IPS DF 4.7 (cell line): ENCODE results near the gene FMN1.

Source experiments
- DNase-seq: peaks from one replicate; pipeline ENCODE4 v3.0.0-alpha.2; 2013; ENCODE audit warnings: low spot score; ENCODE audit errors: extremely low read depth

FMN1 gene

DNA sequence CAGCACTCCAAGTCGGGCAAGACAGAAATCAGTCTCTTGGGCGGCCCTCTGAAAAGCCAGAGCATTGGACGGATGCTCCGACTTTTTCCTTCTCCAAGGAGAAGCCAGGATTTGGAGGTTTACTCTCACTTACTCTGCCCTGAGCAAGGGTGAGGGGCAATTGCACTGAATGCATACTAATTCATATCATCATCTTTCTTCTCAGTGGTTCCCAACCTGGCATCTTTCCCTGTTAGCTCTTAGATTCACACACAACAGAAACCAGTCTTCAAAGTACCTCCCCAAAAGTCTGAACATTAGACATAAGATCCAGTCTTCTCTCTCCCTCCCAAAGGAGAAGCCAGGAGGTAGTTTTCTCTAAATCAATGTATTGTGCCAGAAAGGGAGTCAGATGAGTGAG lies 257.5 kb downstream of the FMN1 start:
- DNase-seq, result no peak

- DNase-seq, result no peak
Measured at GRCh38 chr15:32936283-32936918, 258.1 kb downstream of the FMN1 start.

- no peak for DNase-seq
Measured at GRCh38 chr15:32935139-32935538, 259.4 kb downstream of the FMN1 start.

GRCh38 chr15:32933236-32933635 lies 261.3 kb downstream of the FMN1 start:
- DNase-seq, result no peak

DNA sequence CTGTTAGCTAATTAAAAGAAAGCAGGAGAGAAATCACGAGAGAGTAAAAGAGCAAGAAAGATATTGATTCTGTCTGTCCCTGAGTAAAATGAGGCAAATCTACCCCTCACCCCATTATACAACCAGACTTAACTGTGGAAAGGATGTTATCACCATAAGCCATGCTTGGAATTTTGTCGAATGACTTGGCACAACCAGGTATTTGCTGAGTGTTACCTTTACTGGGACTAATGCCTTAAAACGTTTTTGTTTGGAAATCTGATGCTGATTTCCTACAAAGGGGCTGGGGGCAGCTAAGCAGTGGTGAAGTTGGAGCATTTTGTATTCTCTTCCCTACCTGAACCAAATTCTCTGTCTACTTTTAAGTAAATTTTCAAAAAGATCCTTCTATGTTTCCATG lies 265.6 kb downstream of the FMN1 start:
- no peak for DNase-seq

DNA sequence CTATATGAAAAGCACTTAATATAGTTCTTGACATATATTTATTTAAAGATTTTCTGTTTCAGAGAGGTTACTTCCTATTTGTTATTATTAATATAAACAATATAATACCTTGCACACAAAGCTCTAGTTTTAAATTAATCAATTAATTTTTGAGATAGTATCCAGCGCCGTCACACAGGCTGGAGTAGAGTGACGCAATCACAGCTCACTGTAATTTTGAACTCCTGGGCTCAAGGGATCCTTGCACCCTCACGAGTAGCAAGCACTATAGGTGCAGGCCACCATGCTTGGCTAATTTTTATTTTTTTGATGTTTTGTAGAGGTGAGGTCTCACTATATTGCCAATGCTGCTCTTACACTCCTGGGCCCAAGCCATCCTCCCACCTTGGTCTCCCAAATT lies 267.4 kb downstream of the FMN1 start:
- DNase-seq, result no peak

GRCh38 chr15:32923176-32923575 lies 271.3 kb downstream of the FMN1 start:
- DNase-seq, result no peak

DNA sequence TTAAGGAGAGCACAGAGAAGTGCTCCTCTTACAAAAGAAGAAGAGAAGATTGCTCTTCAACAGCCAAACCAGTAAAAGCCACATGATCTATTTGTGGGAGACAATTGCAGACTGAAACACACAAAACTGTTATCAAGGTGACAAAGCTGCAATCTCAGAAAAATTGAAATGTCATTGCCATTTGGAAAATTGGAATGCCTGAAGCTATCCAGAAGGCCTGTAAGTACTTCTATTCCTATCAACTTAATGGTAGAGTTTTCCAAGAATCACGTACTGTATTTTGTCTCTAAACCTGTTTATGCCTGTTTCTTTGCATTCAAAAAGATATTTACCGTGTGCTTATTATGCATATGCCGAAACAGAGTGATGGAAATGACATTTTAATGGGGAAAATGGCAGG lies 272.0 kb downstream of the FMN1 start:
- no peak for DNase-seq

- no peak for DNase-seq
Measured at GRCh38 chr15:32919749-32920414, 274.6 kb downstream of the FMN1 start.

GRCh38 chr15:32918547-32918946 lies 276.0 kb downstream of the FMN1 start:
- DNase-seq, result no peak

DNA sequence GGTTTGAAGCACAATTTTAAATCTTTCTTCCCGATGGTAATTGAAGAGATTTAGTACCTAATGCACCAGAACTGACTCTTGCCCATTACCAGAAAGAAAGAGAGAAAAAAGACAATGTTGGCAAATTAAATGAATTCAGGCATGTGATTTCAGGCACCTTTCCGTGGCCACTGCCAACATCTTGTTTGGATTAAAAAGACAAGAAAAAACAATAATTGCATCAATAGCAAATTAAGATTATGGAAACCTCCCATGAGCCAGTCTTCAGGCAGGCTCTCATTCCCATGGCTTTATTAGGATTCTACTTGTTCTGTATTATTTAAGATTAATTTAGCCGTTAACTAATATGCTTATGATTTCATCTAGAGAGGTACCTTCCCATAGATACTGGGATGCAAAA lies 283.7 kb downstream of the FMN1 start:
- no peak for DNase-seq

DNA sequence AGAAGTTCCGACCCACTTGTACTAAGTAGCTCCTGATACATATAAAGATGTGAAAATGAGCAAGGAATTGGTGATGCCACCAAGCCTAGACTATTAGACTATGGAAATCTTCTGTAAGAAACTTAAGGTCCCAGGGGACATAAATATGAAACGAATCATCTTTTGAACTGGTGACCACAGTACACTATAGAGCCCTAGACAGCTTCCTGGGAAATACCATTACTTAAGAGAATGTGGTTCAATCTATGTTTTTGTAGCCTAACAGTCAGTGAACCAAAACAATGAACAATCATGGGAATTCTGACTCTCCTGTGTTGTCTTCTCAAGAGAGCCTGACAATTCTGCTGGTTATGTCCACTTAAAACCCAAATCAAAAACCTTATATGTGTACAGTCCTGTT lies 285.1 kb downstream of the FMN1 start:
- no peak for DNase-seq

DNA sequence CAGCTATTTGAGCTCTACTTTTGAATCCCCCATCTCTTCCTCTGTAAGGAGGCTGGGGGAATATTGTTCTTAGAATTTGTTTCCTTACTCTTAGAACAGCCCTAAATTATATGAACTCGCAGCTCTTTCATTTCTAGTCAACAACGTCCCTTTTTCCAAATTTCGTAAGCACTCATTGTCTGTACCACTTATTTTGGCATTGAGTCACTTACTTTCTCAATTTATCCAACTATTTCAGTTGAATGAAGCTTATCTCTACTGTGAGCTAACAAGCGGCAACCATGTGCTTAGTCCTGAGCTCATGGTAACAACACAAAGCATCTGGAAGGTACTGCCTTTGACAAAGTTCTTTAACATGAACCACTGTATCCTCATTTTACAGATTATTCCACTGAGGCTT lies 285.6 kb downstream of the FMN1 start:
- no peak for DNase-seq

DNA sequence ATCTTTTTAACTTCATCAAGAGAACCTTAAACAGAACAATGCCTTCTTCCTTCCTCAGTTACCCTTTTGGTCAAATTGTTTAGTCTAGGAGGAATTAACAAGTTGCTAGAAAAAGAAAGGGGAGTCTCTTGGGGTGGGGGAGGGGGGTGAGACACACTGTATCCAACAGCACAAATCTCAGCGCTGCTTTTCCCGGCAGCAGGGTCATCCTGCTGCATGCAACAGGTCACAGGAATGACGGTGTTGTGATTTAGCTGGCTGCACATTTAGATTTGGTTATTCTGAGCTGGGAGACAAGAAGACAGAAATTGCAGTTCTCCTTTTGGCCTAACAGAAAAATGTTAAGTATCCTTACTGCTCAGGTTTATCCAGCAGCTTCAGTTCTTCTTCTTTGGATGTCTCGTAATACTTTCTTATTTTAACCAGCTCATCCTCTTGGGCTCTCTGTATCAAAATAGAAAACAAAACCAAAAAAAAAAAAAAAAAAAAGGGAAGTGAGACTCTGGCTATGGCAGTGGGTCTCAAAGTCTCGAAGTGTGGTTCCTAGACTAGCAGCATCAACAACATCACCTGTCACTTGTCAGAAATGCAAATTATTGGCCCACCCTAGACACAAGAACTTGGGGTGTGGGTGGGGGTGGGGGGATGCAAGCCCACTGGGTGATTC lies 286.2 kb downstream of the FMN1 start:
- no peak for DNase-seq

DNA sequence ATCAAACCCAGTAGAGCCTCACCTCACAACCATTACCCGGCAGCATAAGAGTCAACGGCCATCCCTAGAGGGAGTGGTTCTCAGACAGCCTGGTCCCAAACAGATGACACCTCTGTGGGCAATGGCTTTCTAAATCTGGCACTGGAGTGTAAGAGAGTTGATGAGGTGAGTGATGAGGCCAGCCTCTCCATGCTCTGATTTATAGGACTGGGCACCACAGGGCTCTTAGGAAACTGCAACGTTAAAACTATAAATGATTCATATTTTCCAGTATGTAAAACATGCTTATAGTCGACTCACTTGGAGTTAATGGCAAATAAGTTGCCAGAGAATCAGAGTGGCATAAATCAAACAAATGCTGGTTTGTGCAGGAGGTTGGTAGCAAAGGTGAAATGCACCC lies 289.0 kb downstream of the FMN1 start:
- DNase-seq, result no peak

DNA sequence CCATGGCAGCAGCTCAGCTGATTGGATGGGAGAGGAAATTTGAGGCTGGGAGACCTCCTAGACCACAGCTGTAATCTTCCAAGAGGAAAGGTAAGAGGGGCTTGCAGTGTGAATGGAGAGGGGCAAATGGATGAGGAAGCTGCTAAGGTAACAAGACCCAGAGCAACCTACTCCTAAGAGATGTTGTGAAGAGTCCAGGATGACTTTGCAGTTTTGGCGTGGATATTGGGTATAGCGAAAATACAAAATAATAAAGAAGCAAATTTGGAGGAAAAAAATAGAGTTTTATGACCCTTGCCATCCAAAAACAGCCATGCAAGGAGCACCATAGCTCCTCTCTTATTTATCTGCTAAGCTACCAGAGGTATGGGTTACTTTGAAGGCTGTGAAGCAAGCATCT lies 290.1 kb downstream of the FMN1 start:
- DNase-seq, result no peak

- DNase-seq, result no peak
Measured at GRCh38 chr15:32903591-32904290, 290.8 kb downstream of the FMN1 start.

GRCh38 chr15:32901995-32902394 lies 292.5 kb downstream of the FMN1 start:
- no peak for DNase-seq

DNA sequence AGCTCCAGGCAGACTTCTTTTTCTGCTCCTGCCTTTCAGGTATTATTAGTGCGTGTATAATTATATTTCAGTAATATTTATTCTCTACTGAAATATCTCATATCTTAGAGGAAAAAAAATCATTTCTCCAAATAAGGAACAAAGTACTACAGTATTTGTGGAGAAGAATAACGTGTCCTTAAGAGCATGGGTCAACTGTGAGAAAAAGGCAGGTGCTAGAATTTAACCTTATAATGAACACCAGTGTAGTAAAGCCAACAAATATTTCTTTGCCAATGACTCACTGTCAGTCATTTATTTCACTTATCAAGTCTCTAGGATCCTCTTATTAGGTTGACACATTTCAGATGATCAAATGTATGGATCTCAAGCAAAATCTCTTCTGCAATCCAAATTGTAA lies 293.3 kb downstream of the FMN1 start:
- no peak for DNase-seq

DNA sequence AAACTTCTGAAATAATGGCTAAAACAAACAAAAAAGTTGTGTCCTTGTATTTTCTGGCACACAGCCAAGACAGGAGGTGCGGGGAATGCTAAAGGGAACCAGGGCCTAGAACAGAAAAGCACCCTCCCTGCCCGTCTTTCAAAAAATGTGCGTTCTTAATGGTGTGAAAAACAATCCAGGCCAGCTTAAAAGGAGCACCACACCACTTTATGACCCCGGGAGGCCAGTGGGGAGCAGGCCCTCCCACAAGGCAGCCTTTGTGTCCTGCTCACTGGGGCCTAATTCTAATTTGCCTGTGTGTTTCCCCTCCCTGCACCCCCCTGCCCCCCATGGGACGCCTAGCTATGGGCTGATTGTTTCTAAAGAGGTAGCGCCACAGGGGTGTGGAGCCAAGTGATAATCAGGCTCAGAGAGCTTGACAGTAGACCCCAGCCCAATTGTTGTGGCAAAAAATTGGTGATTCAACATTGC lies 295.4 kb downstream of the FMN1 start:
- DNase-seq, result peak; percentile 78

DNA sequence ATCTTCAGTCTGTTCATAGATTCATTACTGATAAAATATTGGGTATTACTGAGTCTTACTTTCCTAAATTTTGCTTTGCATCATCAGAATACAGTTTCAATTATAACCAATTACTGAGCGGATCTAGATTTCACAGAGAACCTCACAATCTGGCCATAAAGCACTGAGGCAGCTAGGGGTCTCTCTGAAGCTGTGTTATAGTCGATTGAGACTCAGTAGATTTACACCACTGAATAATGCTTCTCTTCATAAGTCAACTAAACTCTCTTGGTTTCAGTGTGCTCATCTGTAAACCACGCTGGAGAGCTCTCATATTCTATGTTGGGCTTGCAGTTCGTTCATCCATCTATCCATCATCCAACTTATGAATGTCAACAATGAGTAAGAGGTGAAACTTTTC lies 296.1 kb downstream of the FMN1 start:
- DNase-seq, result no peak

GRCh38 chr15:32893421-32893820 lies 301.1 kb downstream of the FMN1 start:
- DNase-seq, result no peak
